Embryonic facial prominence (tissue), 1 donor: ENCODE data around the gene STK17A.

Experiments
- DNase-seq: peaks from one replicate; pipeline ENCODE4 v3.0.0-alpha.2; 2016; ENCODE audit errors: extremely low spot score

STK17A gene

GRCh38 chr7:43582503-43583423 lies at the start of gene STK17A:
Gene STK17A (plus strand): TSS chr7:43583108. CDS start chr7:43583244, 136 bp downstream.
- DNase-seq, result peak; percentile 75

DNA sequence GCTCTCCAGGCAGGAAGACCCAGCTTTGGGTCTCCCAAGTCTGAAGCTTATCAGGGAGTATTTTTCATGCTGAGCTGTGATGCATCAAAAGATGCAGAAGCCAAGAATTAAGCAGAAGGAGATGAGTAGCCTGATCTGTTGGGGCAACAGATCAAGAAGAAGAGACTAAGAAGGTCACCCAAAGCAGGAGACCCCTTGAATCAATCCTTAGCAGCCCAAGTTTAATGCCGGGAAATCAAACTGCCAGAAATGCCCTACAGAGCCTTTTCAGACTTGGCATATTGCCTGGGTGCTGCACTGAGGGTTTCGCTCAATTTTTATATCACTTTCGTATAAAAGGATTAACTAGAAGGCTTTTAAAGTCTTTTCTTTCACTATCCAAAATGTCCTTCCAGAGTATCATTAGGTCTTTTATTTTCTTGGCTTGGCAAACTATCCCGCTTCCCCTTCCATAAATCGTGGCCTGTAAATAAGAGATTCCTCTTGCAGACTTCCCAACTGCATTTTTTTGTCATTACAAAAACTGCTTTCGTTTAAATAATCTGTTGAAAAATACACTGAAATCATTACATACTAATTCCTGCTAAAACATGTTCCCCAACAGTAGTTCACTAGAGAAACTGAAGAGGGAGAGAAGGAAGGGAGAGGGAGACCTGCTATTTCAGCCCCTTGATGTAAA lies 49.0 kb upstream of the STK17A start:
- no peak for DNase-seq

GRCh38 chr7:43535031-43535451 lies 47.9 kb upstream of the STK17A start:
- no peak for DNase-seq

DNA sequence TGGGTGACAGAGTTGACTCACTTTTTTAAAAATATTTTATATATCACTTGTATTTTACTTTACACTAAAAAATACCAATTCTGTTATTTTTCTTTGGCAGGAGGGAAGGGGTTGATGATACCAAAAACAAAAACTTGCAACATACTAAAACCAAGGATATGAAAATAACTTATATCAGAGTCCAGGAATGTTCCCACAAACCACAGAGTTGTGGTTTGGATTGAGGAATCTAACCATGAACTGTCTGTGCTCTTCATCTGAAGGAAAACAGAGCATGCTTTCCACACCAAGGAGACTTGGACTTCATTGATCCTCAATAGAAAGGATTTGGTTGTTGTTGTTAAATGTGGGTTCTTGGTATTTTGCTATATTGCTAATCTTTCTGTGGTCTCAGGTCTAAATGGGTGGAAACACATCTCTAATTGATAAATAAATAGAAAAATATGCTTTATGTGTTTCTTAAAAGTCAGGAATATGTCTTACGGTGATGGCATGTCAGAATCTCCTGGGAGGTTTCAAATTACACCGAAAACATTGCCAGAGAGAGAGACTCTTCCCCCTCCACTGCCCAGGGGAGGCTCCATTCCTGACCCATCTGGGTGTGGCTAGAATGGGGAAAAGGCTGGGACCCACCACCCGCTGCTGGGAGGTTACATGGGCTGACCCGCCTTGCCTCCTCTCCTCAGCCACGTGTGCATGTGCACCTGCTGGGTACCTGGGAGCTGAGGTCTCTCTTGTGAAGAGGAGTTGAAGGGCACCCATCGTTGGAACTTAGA lies 46.9 kb upstream of the STK17A start:
- peak; percentile 31 for DNase-seq

GRCh38 chr7:43536773-43537172 lies 46.1 kb upstream of the STK17A start:
- no peak for DNase-seq

DNA sequence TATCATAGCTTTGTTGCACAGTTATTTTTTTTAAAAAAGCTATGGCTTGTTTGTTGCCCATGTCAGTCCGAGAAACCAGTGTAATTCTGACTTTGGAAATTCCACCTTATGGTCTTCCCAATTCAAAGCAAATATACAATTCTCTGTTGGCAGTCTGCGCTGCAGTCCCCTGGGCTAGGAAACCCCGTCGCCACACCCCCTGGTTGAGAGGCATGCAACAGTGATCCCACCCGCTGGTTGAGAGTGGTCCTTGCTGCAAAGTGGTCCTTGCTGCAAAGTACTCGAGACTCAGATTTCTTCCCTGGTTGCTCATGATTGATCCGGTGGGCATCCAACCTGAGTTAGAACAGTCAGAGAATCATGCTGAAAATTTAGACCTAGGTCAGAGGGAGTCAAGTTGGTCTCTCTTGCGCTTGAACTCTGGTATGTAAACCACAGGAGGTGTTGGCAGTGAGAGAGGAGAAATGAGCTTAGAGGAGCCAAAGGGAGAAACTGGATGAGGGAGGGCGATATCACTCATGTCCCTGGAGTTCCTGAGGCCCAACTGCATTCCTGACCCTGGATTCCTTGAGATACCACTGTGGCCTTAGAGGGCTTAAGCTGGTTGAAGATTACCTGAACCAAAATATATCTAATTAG lies 45.0 kb upstream of the STK17A start:
- no peak for DNase-seq

DNA sequence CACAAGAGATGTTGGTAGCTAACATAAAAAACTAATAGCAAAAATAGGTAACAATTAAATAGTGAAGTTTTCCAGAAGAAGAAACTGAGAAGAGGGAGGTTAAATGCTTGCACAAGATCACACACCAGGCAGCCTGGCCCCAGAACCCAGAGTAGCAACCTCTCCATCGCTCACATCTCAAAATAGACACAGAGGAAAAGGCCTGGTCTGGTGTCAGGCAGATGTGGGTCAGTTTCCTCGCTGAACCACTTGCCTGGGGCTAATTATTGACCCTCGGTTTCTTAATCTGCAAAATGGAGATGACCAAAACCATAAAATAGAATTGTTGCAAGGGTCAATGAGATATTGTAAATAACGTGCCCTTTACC lies 44.5 kb upstream of the STK17A start:
- DNase-seq, result no peak

- no peak for DNase-seq
Measured at GRCh38 chr7:43540471-43540870, 42.4 kb upstream of the STK17A start.

DNA sequence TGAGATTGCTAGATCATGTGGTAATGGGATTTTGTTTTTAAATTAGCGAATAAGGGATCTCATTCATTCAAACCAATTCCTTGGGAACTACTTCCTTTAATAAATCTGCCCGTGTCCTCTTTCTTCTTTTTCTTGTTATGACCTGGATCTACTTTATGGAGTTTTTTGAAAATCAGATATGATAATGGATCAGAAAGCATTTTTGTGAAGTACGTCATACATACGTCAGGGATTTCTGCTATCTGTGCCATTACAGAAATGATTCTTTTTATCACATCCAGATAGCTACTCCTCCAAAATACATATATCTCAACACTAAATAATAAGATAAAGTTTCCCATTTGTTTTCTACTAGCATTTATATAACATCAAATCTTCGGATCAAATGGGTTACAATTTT lies 40.2 kb upstream of the STK17A start:
- no peak for DNase-seq

GRCh38 chr7:43546231-43546630 lies 36.7 kb upstream of the STK17A start:
- no peak for DNase-seq

GRCh38 chr7:43550427-43550826 lies 32.5 kb upstream of the STK17A start:
- no peak for DNase-seq

DNA sequence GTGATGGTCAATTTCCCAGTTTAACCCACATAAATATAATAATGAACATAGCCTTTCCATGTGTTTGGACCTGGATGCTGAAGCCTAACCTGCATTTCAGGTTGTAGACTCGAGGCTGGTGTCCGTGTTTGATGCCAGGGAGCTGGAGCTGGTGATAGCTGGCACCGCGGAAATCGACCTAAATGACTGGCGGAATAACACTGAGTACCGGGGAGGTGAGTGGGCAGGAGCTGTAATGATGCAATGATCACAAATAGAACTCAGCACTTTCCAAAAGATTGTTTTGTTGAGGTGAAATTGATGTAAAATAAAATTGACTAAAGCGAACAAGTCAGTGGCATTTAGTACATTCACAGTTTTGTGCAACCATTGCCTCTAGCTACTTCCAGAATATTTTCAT lies 30.8 kb upstream of the STK17A start:
- no peak for DNase-seq

- DNase-seq, result no peak
Measured at GRCh38 chr7:43553999-43554398, 28.9 kb upstream of the STK17A start.

DNA sequence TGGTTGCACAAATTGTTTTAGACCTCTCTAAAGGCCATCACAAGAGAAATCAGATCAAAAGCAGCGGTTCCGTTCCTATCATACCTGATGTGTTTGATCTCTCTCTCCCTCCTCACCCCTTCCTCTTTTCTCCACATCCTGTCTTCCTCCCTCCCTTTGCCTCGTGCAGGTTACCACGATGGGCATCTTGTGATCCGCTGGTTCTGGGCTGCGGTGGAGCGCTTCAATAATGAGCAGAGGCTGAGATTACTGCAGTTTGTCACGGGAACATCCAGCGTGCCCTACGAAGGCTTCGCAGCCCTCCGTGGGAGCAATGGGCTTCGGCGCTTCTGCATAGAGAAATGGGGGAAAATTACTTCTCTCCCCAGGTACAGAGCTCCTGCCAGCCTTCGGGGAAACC lies 28.5 kb upstream of the STK17A start:
- no peak for DNase-seq

DNA sequence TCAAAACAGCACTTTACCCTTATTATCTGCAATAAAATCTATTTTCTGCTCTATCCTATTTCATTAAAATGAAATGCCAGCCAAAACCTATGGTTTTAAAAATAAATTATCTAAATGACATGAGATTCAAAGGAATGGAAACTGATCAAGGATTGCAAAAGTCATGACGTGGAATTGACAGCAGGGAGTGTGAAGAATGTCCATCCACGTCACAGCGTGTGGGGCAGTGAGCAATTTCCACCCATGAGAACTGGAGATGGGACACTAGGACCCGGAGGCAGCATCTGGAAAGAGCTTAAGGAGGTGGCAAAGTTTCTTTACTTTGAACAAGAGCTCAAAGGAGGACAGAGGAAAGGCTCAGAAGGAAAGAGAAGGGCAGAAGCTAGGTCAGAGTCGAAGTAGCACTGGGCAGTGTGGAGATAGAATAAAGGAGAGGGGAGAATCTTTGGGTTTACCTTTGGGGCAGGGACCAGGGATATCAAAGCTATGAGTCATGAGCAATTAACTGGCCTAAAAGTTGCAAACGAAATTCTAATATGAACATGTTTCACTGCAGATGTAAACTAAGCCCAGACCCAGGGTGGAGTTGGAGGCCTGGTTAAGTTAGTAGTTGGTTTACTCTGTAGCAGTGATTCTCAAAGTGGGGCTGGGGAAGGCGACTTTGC lies 24.9 kb upstream of the STK17A start:
- DNase-seq, result no peak

DNA sequence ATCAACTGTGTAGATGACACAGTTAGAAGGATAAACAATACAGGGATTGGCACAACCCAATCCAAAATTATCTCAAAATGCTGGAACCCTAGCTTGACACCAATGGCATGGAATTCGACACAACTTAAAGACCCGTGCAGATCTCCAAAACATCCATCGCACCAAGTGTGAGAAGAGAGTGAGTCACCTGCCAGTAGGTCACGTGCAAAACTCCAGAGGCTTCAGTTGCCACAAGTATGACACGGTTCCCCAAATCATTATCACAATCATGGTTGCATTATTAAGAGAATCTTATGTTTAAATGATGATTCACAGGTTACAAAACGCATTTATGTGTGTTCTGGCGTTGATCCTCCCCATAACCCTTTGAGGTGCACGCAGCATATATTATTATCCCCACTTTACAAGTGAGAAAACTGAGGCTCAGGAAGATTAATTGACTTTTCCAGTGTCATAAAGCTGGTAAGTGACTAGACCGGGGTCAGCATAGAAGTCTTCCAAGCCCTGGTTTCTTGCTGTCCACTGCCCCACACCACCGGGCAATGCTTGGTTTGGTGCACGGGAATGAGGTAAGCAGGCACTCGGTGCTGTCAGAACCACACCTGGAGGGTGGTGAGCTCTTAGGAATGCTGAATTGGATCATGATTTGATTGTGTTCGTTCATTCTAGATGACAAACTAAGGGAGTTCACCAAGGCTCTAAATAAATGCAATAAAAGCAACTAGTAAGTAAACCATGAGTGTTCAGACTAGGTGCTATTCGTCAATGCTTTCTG lies 23.6 kb upstream of the STK17A start:
- no peak for DNase-seq

DNA sequence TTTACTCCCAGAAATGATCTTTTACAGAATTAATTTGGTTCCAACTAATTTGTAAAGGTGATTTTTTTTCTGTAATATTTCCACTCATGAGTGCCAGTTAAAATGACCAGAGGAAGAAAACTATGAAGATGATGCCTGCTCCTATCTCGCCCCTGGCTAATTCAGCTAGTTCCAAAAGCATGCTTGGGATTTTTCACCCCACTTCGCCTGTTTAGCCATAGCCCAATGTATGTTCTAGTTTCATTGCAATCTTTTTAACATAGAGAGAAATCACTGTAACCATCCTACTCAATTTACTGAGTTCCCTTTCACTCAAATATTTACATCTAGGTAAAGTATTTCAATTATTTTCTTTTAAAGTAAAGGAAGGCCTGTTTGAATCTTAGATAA lies 23.0 kb upstream of the STK17A start:
- no peak for DNase-seq

DNA sequence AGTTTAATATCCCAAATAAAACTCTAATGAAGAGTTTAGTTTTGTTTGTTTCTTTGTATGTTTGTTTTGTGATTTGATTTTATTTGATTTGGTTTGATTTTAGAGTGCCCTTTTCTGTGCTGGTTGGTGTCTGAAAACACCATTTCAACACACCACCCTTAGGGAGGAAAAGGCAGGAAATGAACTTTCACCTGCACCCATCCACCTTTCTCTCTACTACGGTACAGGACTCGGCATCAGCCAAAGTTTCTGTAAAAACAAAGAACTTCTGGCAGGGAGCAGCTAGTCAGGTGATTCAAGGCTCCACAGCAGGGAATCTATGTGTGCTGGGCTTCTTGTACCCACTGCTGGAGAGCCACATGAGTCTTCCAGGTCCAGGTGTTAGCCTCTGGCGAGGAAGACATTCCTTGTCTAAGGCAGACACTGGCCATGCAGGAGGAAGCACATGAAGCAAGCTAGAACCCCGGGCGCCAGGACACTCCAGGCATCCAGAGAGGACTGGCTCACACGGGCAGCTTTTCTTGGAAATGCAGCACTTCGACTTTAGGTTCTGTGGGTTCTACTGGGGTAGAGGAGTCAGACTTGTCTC lies 22.1 kb upstream of the STK17A start:
- no peak for DNase-seq

DNA sequence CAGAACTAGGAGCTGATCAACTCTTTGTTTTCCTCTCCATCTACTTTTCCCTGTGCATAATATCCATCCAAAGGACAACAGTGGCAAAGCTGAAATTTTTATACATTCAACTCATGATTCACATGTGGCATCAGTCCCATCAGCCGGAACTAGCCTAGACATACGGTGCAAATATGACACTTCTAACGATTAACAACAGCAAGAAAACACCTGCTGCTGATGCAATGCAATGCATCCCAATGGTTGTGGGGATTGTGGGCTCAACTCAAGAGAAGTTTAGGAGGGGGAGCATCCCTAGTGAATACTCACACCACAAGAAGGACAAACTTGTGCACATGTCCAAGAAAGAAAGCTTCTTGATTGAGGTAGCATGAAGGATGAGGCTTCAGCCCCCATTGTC lies 20.5 kb upstream of the STK17A start:
- no peak for DNase-seq

GRCh38 chr7:43565786-43566185 lies 17.1 kb upstream of the STK17A start:
- no peak for DNase-seq
